Left ventricle myocardium inferior (tissue), 1 donor: ENCODE results near the gene PSMD5. TPM values are rescaled to one million over a fixed set of nuclear protein-coding genes. Genes with fewer than 3 reads are reported as not detected.

Experiments
- DNase-seq: peaks from one replicate; pipeline ENCODE4 v3.0.0-alpha.2; 2020
- H3K27ac ChIP-seq: fragments of 200-600 bp; replicated peaks from 2 replicates; pipeline ENCODE4 v1.8.0; 2021
- H3K27me3 ChIP-seq: fragments of 200-600 bp; 2 replicates; pipeline ENCODE4 v1.8.0; 2021; ENCODE audit warnings: low read depth
- H3K36me3 ChIP-seq: fragments of 200-600 bp; 2 replicates; pipeline ENCODE4 v1.8.0; 2021
- H3K4me1 ChIP-seq: fragments of 200-600 bp; 2 replicates; pipeline ENCODE4 v1.8.0; 2021
- H3K4me3 ChIP-seq: fragments of 200-600 bp; 2 replicates; pipeline ENCODE4 v1.8.0; 2021; ENCODE audit warnings: mild to moderate bottlenecking, moderate library complexity
- H3K9me3 ChIP-seq: fragments of 200-600 bp; replicated peaks from 2 replicates; pipeline ENCODE4 v1.8.0; 2021
- CTCF ChIP-seq: fragments of 200-600 bp; IDR thresholded peaks from 2 replicates; pipeline ENCODE4 v1.8.0; 2021; ENCODE audit warnings: antibody characterized with exemption, mild to moderate bottlenecking, borderline replicate concordance
- intact Hi-C: fragments of 100-400 bp; cut with micrococcal nuclease; formaldehyde crosslinking; loops from one replicate; pipeline ENCODE4 v1.11.0; 2022
- total RNA-seq: library from RNA; stranded (reverse); fragmentation: NEBNext Ultra II Directional; extraction: Animal tissue kit (Norgen Biotek cat#: 25700); gene quantifications from one replicate; pipeline ENCODE4 v1.2.1, GENCODE V29; 2021
- donor health status: DM: no; HTN: yes; CAD: no; lungs with severe emphysema.

PSMD5 gene
- total RNA-seq, 1 donor from 2014 or later = 16.2 TPM

- H3K9me3 ChIP-seq = no peaks in the 10 kb centered on the region
- H3K27ac ChIP-seq = no peak overlapping the region
- no peaks in the 10 kb centered on the region for H3K4me1 ChIP-seq
- TF ChIP-seq CTCF = no peak
- H3K36me3 ChIP-seq = no peaks in the 10 kb centered on the region
- DNase-seq = no peak
- no peak overlapping the region for H3K4me3 ChIP-seq
- intact Hi-C loops = no loop called here
- H3K27me3 ChIP-seq = peaks cover 7% of the 10 kb centered on the region
Observed at GRCh38 chr9:120883608-120883996, 40.9 kb upstream of the PSMD5 start.

- intact Hi-C loops = no loop called here
- DNase-seq = no peak
- Histone ChIP-seq H3K9me3 (no peaks in the 10 kb centered on the region), H3K36me3 (no peaks in the 10 kb centered on the region), H3K27me3 (peaks cover 7% of the 10 kb centered on the region), H3K4me1 (no peaks in the 10 kb centered on the region), H3K27ac (no peak overlapping the region), H3K4me3 (no peak overlapping the region)
- TF ChIP-seq CTCF = no peak
Observed at GRCh38 chr9:120882935-120883607, 40.3 kb upstream of the PSMD5 start.

- intact Hi-C loops = loop anchor here (10.0 kb wide), 1 partner anchor 45 kb away; the partner anchor contains the start of gene TRAF1
- H3K27ac ChIP-seq = no peak overlapping the region
Observed at GRCh38 chr9:120879446-120879845, 36.7 kb upstream of the PSMD5 start.

GRCh38 chr9:120878188-120879130 lies 35.7 kb upstream of the PSMD5 start:
- Histone ChIP-seq H3K4me3 (no peak overlapping the region), H3K27ac (no peak overlapping the region), H3K27me3 (peaks cover 6% of the 10 kb centered on the region), H3K36me3 (no peaks in the 10 kb centered on the region), H3K9me3 (no peaks in the 10 kb centered on the region), H3K4me1 (peaks cover 21% of the 10 kb centered on the region)
- intact Hi-C loops = loop anchor here (10.0 kb wide), 1 partner anchor 46 kb away; the partner anchor contains the start of gene TRAF1
- no peak for DNase-seq
- no peak for TF ChIP-seq CTCF

More at GRCh38 chr9:120879446-120879845, 36.7 kb upstream of the PSMD5 start:
- peaks cover 21% of the 10 kb centered on the region for H3K4me1 ChIP-seq
- H3K36me3 ChIP-seq = no peaks in the 10 kb centered on the region
- DNase-seq = no peak
- H3K27me3 ChIP-seq = peaks cover 7% of the 10 kb centered on the region
- TF ChIP-seq CTCF = no peak
- no peak overlapping the region for H3K4me3 ChIP-seq
- no peaks in the 10 kb centered on the region for H3K9me3 ChIP-seq

- Histone ChIP-seq H3K27me3 (no peaks in the 10 kb centered on the region), H3K4me1 (peaks cover 21% of the 10 kb centered on the region), H3K4me3 (peak overlapping the region; percentile 87), H3K9me3 (no peaks in the 10 kb centered on the region), H3K27ac (peak overlapping the region; percentile 95), H3K36me3 (no peaks in the 10 kb centered on the region)
- peak; percentile 24 for TF ChIP-seq CTCF
- intact Hi-C loops = loop anchor here (10.0 kb wide), 1 partner anchor 47 kb away; the partner anchor contains the start of gene TRAF1
- DNase-seq = peak; percentile 74
Observed at GRCh38 chr9:120877276-120878034, 34.7 kb upstream of the PSMD5 start.
